Stimulated activated naive CD8-positive, alpha-beta T cell treated with anti-CD3 and anti-CD28 coated beads, Interleukin-15, amount 100 ng/mL, for 72 hours (primary cell): ENCODE data around the gene KCNIP3.
A peak's percentile ranks its signal among the peaks of the same experiment; 100 is the strongest.

Source experiments
- ATAC-seq: fragments of 150-1000 bp; cut with Tn5 transposase; 2 replicates; pipeline ENCODE4 v1.10.0; 2021; ENCODE audit warnings: mild to moderate bottlenecking, moderate library complexity
- DNase-seq, 2 donors: peaks; one replicate each; pipeline ENCODE4 v3.0.0; 2021 to 2022
- H3K27ac Mint-ChIP-seq, 2 donors: one replicate each; pipeline ENCODE4 v1.8.0; 2022; ENCODE audit warnings: mild to moderate bottlenecking in 2 of 2, mixed read lengths in 2 of 2, moderate library complexity in 2 of 2
- H3K27me3 Mint-ChIP-seq: one replicate; pipeline ENCODE4 v1.8.0; 2022; ENCODE audit warnings: mixed read lengths
- H3K4me1 Mint-ChIP-seq: one replicate; pipeline ENCODE4 v1.8.0; 2022; ENCODE audit warnings: mild to moderate bottlenecking, mixed read lengths
- H3K4me3 Mint-ChIP-seq, 2 donors: one replicate each; pipeline ENCODE4 v1.8.0; 2022; ENCODE audit warnings: mild to moderate bottlenecking in 2 of 2, mixed read lengths in 2 of 2, moderate library complexity in 1 of 2
- H3K9me3 Mint-ChIP-seq, 2 donors: one replicate each; pipeline ENCODE4 v1.8.0; 2022; ENCODE audit warnings: mixed read lengths in 2 of 2

The KCNIP3 gene

DNA sequence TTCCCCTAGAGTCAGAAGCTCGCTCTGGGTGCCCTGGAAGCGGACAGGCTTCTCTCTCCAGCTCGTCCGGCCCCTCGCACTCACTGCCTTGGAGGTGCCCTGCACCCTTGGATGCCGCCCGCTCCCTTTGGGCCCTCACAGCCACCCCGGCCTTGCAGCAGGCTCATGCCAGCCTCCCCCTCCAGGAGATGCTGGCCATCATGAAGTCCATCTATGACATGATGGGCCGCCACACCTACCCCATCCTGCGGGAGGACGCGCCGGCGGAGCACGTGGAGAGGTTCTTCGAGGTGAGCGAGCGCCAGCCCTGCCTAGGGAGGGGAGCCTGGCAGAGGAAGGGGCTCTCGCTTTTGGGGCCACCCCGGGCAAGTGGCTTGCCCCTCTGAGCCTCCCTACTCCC, 85.0 kb downstream of the KCNIP3 start:
- Mint-ChIP-seq H3K27ac (no peak overlapping the region), H3K9me3 (no peaks in the 10 kb centered on the region), H3K4me1 (no peaks in the 10 kb centered on the region), H3K27me3 (peaks cover 14% of the 10 kb centered on the region), H3K4me3 (no peak overlapping the region)
- ATAC-seq: no peak
- DNase-seq: no peak

DNA sequence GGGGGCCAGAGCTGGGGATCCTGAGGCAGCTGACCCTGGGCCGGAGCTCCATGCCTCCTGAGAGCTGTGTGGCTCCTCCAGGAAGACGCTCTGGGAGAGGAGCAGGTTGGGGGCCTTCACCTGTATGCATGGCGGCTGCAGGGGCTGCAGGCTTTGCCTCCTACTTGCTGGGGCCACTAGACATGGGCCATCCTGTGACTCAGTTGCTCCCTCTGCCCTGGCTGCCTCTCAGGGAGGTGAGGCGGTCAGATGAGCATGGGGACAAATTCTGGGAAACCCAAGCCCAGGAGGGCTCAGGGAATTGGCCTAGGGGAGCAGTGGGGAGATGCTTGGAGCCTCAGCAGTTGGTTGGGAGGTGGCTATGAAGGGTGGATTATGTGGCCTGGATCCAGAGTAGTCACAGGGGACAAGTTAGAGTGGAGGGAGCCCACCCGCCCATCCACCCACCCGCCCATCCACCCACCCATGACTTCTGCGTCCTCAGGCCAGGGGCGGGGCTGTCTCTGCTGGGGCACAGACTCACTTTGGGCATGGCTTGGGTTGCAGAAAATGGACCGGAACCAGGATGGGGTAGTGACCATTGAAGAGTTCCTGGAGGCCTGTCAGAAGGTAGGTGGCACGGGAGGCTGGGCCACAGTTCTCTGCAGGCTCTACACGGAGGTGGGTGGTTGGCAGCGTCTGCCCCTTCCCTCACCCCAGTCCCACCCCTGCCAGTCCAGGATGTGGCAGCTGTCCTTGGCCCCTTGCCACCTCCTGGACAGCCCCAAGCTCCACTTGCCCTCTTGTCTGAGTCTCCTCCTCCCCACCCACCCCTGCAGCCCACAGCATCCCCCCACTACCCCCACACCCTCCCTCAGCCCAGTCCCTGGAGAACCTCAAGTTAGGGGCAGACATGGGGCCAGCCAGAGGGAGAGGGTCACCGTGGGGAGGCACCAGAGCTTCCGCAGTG, 85.8 kb downstream of the KCNIP3 start:
- H3K4me3 Mint-ChIP-seq: no peak overlapping the region
- peak; percentile 14 for ATAC-seq
- H3K4me1 Mint-ChIP-seq: no peaks in the 10 kb centered on the region

DNA sequence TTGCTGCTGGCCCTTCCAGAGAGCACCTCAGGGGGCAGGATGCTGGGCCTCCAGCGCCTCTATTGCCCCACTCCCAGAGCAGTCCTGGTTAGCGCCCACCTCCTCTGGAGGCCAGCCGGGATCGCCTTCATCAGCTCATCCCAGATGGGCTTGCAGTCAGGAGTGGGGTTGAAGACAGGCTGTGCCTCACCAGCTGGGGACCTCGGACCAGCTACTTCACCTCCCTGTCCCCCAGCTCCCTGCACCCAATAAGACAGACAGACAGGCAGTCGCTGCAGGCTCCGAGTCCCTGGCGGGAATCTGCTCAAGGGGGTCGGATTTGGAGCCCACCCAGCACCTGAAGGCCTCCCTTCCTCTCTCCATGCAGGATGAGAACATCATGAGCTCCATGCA, 86.5 kb downstream of the KCNIP3 start:
- ATAC-seq: no peak
- H3K27me3 Mint-ChIP-seq: peaks cover 20% of the 10 kb centered on the region

More for the DNA sequence above, 85.8 kb downstream of the KCNIP3 start:
- Mint-ChIP-seq H3K27ac (no peak overlapping the region), H3K9me3 (no peaks in the 10 kb centered on the region), H3K27me3 (peaks cover 14% of the 10 kb centered on the region)
- DNase-seq: no peak

DNA sequence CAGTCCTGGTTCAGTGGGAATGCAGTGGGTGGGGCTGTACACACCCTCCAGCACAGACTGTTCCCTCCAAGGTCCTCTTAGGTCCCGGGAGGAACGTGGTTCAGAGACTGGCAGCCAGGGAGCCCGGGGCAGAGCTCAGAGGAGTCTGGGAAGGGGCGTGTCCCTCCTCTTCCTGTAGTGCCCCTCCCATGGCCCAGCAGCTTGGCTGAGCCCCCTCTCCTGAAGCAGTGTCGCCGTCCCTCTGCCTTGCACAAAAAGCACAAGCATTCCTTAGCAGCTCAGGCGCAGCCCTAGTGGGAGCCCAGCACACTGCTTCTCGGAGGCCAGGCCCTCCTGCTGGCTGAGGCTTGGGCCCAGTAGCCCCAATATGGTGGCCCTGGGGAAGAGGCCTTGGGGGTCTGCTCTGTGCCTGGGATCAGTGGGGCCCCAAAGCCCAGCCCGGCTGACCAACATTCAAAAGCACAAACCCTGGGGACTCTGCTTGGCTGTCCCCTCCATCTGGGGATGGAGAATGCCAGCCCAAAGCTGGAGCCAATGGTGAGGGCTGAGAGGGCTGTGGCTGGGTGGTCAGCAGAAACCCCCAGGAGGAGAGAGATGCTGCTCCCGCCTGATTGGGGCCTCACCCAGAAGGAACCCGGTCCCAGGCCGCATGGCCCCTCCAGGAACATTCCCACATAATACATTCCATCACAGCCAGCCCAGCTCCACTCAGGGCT, 87.9 kb downstream of the KCNIP3 start:
- Mint-ChIP-seq H3K9me3 (no peaks in the 10 kb centered on the region), H3K4me1 (no peaks in the 10 kb centered on the region), H3K4me3 (no peak overlapping the region), H3K27ac (no peak overlapping the region), H3K27me3 (peaks cover 27% of the 10 kb centered on the region)
- no peak for ATAC-seq
- no peak for DNase-seq

More for the DNA sequence above, 86.5 kb downstream of the KCNIP3 start:
- no peak for DNase-seq
- no peak overlapping the region for H3K4me3 Mint-ChIP-seq
- H3K27ac Mint-ChIP-seq: no peak overlapping the region
- H3K4me1 Mint-ChIP-seq: no peaks in the 10 kb centered on the region
- H3K9me3 Mint-ChIP-seq: no peaks in the 10 kb centered on the region

DNA sequence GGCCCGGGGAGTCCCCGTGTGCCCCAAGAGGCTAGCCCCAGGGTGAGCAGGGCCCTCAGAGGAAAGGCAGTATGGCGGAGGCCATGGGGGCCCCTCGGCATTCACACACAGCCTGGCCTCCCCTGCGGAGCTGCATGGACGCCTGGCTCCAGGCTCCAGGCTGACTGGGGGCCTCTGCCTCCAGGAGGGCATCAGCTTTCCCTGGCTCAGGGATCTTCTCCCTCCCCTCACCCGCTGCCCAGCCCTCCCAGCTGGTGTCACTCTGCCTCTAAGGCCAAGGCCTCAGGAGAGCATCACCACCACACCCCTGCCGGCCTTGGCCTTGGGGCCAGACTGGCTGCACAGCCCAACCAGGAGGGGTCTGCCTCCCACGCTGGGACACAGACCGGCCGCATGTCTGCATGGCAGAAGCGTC, 88.4 kb downstream of the KCNIP3 start:
- ATAC-seq: no peak
- H3K4me1 Mint-ChIP-seq: no peaks in the 10 kb centered on the region
- H3K4me3 Mint-ChIP-seq: no peak overlapping the region
- H3K27me3 Mint-ChIP-seq: peaks cover 27% of the 10 kb centered on the region
- no peak for DNase-seq
- H3K27ac Mint-ChIP-seq: no peak overlapping the region
- no peaks in the 10 kb centered on the region for H3K9me3 Mint-ChIP-seq

DNA sequence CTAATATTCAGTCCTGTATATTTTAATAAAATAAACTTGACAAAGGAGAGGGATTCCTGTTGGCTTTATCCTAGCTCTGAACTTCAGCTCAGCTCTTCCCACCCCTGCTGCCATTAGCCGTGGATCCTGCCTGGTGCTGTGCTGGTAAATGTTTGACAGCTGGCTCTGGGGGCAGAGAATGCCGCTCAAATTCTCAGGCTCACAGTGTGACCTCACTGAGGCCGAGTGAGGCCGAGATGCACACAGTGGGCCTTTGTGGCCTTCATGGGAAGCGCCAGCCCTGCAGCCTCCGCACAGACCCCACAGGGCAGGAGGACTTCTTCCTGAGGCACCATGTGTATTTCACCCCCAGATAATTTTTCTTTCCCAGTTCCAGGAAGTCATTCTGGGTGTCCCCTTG, 88.9 kb downstream of the KCNIP3 start:
- Mint-ChIP-seq H3K4me3 (no peak overlapping the region), H3K27ac (peak overlapping the region in 1 of 2 donors; percentile 71), H3K27me3 (peaks cover 27% of the 10 kb centered on the region), H3K9me3 (no peaks in the 10 kb centered on the region), H3K4me1 (no peaks in the 10 kb centered on the region)
- ATAC-seq: no peak
- no peak for DNase-seq

DNA sequence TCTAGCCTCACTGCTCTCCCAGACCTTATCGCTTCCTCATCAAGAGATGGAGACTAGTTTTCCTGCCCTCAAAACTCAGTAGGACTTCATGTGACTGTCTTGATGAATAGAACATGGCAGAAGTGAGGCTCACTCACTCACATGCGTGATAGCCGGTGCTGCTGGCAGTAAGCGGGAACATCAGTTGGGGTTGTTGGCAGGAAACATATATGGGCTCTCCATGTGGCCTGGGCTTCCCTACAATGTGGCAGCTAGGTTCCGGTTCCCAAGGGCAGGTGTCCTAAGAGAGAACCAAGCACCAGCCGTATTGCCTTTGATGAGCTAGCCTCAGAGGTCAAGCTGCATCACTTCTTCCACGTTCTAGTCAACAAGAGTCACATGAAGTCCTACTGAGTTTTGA, 90.2 kb downstream of the KCNIP3 start:
- no peaks in the 10 kb centered on the region for H3K4me1 Mint-ChIP-seq
- no peaks in the 10 kb centered on the region for H3K9me3 Mint-ChIP-seq
- no peak for DNase-seq
- no peak overlapping the region for H3K27ac Mint-ChIP-seq
- H3K4me3 Mint-ChIP-seq: no peak overlapping the region
- peaks cover 27% of the 10 kb centered on the region for H3K27me3 Mint-ChIP-seq
- ATAC-seq: no peak

DNA sequence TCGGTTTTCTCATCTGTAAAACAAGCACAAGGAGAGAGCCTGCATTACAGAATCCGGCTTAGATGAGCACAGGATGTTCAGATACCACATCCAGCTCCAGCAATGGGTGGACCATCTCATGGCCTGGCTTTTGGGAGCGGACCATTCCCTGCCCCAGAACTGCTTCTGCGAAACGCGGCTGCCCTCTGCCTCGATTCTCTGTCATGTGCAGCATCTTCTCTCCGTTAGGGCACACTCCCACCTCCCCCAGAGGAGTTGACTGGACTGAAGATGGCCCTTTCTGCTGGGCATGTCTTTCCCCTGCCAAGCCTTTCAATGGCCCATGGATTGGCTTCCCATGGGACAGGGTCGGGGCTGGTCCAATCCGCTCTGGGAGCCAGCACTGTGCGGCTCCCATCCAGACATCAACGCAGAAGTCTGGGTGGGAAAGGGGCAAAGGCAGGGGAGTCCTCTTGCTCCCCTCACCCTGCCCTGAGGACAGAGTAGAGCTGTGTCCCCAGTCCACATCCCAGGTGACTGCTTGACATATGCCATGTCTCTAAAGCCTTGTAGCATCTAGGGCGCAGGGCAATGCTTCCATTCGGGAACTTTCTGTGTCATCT, 91.0 kb downstream of the KCNIP3 start:
- DNase-seq (no peak), ATAC-seq (no peak)
- Mint-ChIP-seq H3K27ac (no peak overlapping the region), H3K27me3 (peaks cover 27% of the 10 kb centered on the region), H3K4me3 (no peak overlapping the region), H3K4me1 (no peaks in the 10 kb centered on the region), H3K9me3 (no peaks in the 10 kb centered on the region)

DNA sequence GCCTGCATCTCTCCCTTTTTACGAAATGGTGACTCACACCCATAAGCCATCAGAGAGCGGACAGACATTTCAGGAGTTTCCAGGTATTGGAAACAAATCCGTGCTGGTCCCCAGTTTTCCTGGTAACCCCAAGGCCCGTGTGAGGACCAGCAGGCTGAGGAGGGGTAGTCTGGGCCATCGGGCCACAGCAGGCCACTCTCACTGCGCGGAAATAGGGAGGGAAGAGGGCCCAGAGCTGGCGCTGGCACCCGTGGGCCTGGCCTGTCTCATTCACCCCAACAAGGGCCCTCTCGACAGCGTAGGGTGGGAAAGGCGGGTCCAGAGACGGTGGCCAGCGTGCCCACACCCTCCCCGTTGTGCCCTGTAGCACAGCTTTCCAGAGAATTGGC, 91.7 kb downstream of the KCNIP3 start:
- Mint-ChIP-seq H3K27me3 (peaks cover 27% of the 10 kb centered on the region), H3K27ac (peak overlapping the region in 1 of 2 donors; percentile 37), H3K4me3 (no peak overlapping the region), H3K9me3 (no peaks in the 10 kb centered on the region), H3K4me1 (no peaks in the 10 kb centered on the region)
- ATAC-seq: peak; percentile 26
- no peak for DNase-seq

DNA sequence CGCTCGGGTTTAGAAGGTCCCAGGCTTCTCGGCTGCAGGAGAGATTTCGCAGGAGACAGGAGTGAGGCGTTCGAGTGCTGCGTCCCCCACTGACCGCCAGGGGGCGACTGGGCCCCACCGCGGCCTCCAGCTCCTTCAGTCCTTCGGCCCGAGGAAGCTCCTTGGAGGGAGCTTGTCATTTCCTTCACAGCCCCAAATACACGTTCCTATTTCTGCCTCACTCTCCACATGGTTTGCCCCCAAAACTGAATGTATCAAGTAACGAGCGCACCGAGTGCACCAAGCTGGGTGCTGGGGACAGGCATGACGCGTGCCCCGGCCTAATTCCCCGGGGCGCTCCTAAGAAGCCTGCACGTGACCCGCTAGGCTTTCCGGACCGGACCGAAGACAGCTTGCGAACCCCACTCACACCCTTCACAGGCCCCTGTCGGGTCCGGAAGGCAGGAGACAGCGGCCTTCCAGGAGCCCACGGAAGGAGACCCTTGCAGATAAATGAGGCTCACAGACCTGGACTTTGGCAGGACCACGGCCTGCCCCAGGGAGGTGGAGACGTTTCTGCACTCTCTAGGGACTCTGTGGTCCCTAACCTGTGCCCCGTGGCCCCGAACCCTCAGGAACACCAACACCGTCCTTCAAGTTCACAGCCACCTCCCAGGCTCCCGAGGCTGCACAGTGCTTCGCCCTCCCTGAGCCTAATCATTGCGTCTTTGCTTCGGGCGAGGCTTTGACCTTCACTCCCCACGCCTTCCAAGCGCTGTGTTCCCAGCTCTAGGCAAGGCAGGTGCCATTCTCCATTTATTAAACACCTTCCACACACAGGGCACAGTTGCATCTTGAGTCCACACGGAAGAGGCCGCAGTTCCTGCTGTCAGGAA, 92.3 kb downstream of the KCNIP3 start:
- no peaks in the 10 kb centered on the region for H3K4me1 Mint-ChIP-seq

DNA sequence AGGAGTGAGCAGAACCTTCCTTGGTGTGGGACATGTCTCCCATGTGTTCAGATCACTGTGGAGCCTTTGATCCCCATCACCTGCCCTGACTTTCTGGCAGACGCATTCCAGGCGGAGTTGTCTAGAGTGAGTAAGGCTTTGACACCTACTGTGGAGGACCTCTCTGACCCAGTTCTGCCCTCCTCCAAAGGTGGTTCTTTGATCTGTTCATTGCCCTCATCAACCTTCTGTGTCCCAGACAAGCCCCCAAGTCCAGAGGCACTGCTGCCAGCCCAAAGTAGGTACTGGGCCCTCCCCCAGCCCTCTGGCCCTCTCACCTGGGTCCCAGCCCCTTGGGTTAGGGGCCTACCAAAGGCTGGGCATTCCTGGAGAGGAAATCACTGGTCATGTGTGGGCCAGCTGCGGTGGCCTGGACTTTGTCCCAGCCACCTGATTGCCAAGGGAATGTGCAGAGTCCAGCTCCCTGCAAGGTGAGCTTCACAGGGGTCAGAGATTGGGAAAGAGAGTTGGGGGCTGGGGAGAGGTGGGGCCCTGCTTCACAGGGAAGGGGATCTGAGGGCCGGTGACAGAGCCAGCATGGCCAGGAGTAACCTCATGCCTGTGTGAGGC, 93.2 kb downstream of the KCNIP3 start:
- H3K27me3 Mint-ChIP-seq: peaks cover 14% of the 10 kb centered on the region
- H3K4me3 Mint-ChIP-seq: no peak overlapping the region
- no peak for ATAC-seq
- DNase-seq: no peak
- H3K4me1 Mint-ChIP-seq: no peaks in the 10 kb centered on the region
- no peaks in the 10 kb centered on the region for H3K9me3 Mint-ChIP-seq
- H3K27ac Mint-ChIP-seq: no peak overlapping the region

More for the DNA sequence above, 92.3 kb downstream of the KCNIP3 start:
- Mint-ChIP-seq H3K4me3 (no peak overlapping the region), H3K9me3 (no peaks in the 10 kb centered on the region), H3K27ac (no peak overlapping the region), H3K27me3 (peaks cover 22% of the 10 kb centered on the region)
- peak; percentile 61 to 63 for DNase-seq
- peak; percentile 75 for ATAC-seq

DNA sequence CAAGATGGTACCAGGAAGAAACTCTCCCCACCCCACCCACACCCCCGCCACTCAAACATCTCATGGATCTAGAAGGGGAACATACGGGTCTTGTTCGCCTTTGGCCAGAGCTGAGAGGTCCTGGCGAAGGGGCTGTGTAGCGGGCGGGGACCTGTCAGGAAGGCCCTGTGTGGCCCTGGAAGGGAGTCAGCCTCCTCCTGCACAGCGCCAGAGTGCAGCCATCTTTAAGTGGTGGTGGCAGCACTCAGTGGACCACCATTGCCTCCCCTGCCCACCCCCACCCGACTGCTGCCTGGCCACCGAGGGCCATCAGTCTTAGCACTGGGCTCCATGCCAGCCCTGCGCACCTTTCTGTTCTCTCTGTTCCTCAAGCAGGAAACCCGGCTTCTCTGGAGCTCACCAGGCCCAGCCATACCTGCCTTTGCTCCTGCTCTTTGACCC, 93.8 kb downstream of the KCNIP3 start:
- peaks cover 14% of the 10 kb centered on the region for H3K27me3 Mint-ChIP-seq
- no peak for ATAC-seq
- no peak overlapping the region for H3K27ac Mint-ChIP-seq
- DNase-seq: no peak
- no peaks in the 10 kb centered on the region for H3K4me1 Mint-ChIP-seq
- no peak overlapping the region for H3K4me3 Mint-ChIP-seq
- H3K9me3 Mint-ChIP-seq: no peaks in the 10 kb centered on the region

DNA sequence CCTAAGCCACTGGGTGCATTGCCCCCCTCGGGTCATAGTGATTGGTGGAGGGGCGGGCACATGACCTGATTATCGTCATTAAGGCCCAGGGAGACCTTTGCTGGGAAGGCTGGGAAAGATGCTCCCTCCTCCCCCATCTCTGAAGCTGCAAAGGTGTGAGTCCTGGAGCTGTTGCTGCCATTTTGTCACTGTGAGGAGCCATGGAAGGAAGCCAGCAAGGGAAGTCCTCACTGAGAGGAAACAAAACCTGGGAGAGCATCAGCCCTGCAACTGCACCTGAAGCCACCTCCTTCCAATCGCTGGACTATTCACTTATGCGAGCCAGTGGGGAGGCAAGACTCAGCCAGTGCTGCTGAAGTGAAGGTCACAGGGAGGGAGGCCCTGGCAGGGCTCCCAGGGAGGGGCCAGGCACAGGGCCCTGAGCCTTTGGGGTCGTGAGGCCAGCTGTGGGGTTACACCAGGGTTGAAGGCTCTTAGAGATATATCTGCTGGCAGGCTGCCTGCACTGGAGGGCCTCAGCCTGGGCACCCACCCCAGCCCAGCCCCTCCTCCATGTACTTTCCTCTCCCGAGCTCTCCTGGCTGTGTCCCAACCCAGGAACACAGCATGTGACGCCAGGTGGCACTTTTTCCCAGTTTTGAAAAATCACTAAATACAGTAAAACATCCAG, 94.6 kb downstream of the KCNIP3 start:
- no peaks in the 10 kb centered on the region for H3K9me3 Mint-ChIP-seq
- DNase-seq (no peak), ATAC-seq (no peak)
- H3K27me3 Mint-ChIP-seq: peaks cover 14% of the 10 kb centered on the region
- H3K4me3 Mint-ChIP-seq: no peak overlapping the region
- peak overlapping the region in 1 of 2 donors; percentile 55 for H3K27ac Mint-ChIP-seq
- no peaks in the 10 kb centered on the region for H3K4me1 Mint-ChIP-seq

DNA sequence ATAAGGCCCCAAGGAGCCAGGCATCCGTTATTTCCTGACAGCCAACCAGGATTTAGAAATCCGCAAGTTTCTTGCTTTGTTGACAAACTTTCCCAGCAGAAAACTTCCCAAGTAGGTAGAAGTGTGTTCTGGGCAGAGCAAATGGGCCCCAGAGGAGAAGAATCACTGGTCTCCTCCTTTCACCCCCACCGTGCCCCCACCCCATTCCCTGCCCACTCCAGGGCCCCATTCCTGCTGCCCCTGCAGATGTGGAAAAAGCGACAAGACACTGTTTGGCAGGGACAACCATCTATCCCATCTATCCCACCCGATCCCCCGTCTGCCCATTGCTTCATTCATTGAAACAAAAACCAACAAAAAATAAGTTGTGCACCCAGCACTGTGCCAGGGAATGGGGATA, 95.2 kb downstream of the KCNIP3 start:
- DNase-seq: no peak
- no peak overlapping the region for H3K27ac Mint-ChIP-seq
- no peaks in the 10 kb centered on the region for H3K9me3 Mint-ChIP-seq
- no peaks in the 10 kb centered on the region for H3K4me1 Mint-ChIP-seq
- no peak for ATAC-seq
- H3K4me3 Mint-ChIP-seq: no peak overlapping the region
- peaks cover 14% of the 10 kb centered on the region for H3K27me3 Mint-ChIP-seq
